MCF 10A (cell line): Measurements from ENCODE around the gene ALAS2. TPM values are rescaled to one million over a fixed set of nuclear protein-coding genes. Genes with fewer than 3 reads are reported as not detected.

Experiments used
- BruUV-seq: library from RNA; stranded (reverse); fragments of 400-500 nt; replicated peaks from 2 replicates; lab custom pipeline; 2021; lab: Mats Ljungman, UMichigan
- CTCF ChIA-PET: fragments of 300-600 bp; sonication (Branson Sonifier 250); formaldehyde crosslinking; extraction: SDS; loops from one replicate; lab custom pipeline; 2021; ENCODE audit warnings: antibody characterized with exemption, inconsistent platforms; lab: Yijun Ruan, JAX
- POLR2A ChIA-PET: fragments of 300-600, 350-650 bp; sonication (Branson Sonifier 250); formaldehyde crosslinking; extraction: SDS; loops from one replicate; lab custom pipeline; 2020; ENCODE audit warnings: antibody characterized with exemption, inconsistent platforms; lab: Yijun Ruan, JAX
- DNase-seq: peaks from one replicate; pipeline ENCODE4 v3.0.0-alpha.2; 2018; ENCODE audit not compliant: unreplicated experiment
- H3K27ac Mint-ChIP-seq: one replicate; pipeline ENCODE4 v1.8.0; 2022; ENCODE audit warnings: mild to moderate bottlenecking, low read depth, mixed read lengths; ENCODE audit not compliant: unreplicated experiment
- H3K27me3 Mint-ChIP-seq: one replicate; pipeline ENCODE4 v1.8.0; 2022; ENCODE audit warnings: mixed read lengths; ENCODE audit not compliant: insufficient read depth, unreplicated experiment
- H3K36me3 Mint-ChIP-seq: one replicate; pipeline ENCODE4 v1.8.0; 2022; ENCODE audit warnings: mild to moderate bottlenecking, moderate library complexity, mixed read lengths; ENCODE audit not compliant: insufficient read depth, unreplicated experiment
- H3K4me1 Mint-ChIP-seq: one replicate; pipeline ENCODE4 v1.8.0; 2022; ENCODE audit warnings: mixed read lengths; ENCODE audit not compliant: insufficient read depth, unreplicated experiment
- H3K4me3 Mint-ChIP-seq: one replicate; pipeline ENCODE4 v1.8.0; 2022; ENCODE audit warnings: mild to moderate bottlenecking, moderate library complexity, mixed read lengths; ENCODE audit not compliant: unreplicated experiment
- H3K9me3 Mint-ChIP-seq: one replicate; pipeline ENCODE4 v1.8.0; 2022; ENCODE audit warnings: mixed read lengths; ENCODE audit not compliant: unreplicated experiment
- CTCF ChIP-seq: fragments of 200-600 bp; IDR thresholded peaks from one replicate; pipeline ENCODE4 v1.8.0; 2022; ENCODE audit warnings: antibody characterized with exemption, mild to moderate bottlenecking; ENCODE audit not compliant: unreplicated experiment
- intact Hi-C: fragments of 100-400 bp; cut with micrococcal nuclease; formaldehyde crosslinking; loops from 2 replicates; pipeline ENCODE4 v1.14.1; 2022
- total RNA-seq: library from RNA; stranded (reverse); gene quantifications from 2 replicates; pipeline ENCODE4 v1.2.3, GENCODE V29; 2022

ALAS2 gene
- total RNA-seq, 1 experiment from 2014 or later = not detected

GRCh38 chrX:55006827-55007621 lies 23.8 kb downstream of the ALAS2 start:
- Mint-ChIP-seq H3K27me3 (peaks cover 17% of the 10 kb centered on the region), H3K36me3 (peaks cover 6% of the 10 kb centered on the region), H3K4me1 (peaks cover 6% of the 10 kb centered on the region), H3K27ac (no peak overlapping the region), H3K9me3 (no peaks in the 10 kb centered on the region), H3K4me3 (no peak overlapping the region)
- no peak for TF ChIP-seq CTCF
- CTCF ChIA-PET = interaction anchor here (0.6 to 1.6 kb wide), 4 partner anchors 136 to 1242 kb away, joined by 3 to 6 read pairs (median 4); no protein-coding TSS in a partner anchor
- POLR2A ChIA-PET = interaction anchor here (5.6 kb wide), 1 partner anchor 7 kb away, joined by 30 read pairs; the partner anchor contains the start of gene APEX2
- intact Hi-C loops = no loop called here
- BruUV-seq = no TSS peak
- DNase-seq = no peak

- intact Hi-C loops = no loop called here
- no TSS peak for BruUV-seq
- no peaks in the 10 kb centered on the region for H3K9me3 Mint-ChIP-seq
- ChIA-PET CTCF (no interaction called here), POLR2A (no interaction called here)
- H3K4me3 Mint-ChIP-seq = no peak overlapping the region
- no peak for DNase-seq
- peaks cover 8% of the 10 kb centered on the region for H3K36me3 Mint-ChIP-seq
- H3K27ac Mint-ChIP-seq = no peak overlapping the region
- H3K4me1 Mint-ChIP-seq = peaks cover 6% of the 10 kb centered on the region
- TF ChIP-seq CTCF = no peak
- H3K27me3 Mint-ChIP-seq = peaks cover 31% of the 10 kb centered on the region
Measured at GRCh38 chrX:55005256-55005655, 25.5 kb downstream of the ALAS2 start.

- Mint-ChIP-seq H3K4me3 (no peak overlapping the region), H3K4me1 (peaks cover 6% of the 10 kb centered on the region), H3K27ac (no peak overlapping the region), H3K27me3 (peaks cover 31% of the 10 kb centered on the region), H3K36me3 (peaks cover 11% of the 10 kb centered on the region), H3K9me3 (no peaks in the 10 kb centered on the region)
- ChIA-PET POLR2A (no interaction called here), CTCF (no interaction called here)
- TF ChIP-seq CTCF = no peak
- DNase-seq = no peak
- BruUV-seq = no TSS peak
- intact Hi-C loops = no loop called here
Measured at GRCh38 chrX:55004231-55004630, 26.5 kb downstream of the ALAS2 start.

GRCh38 chrX:54999717-55000598 lies 30.8 kb downstream of the ALAS2 start, which contains the start of gene APEX2:
Gene APEX2 (plus strand): TSS chrX:55000363. CDS start chrX:55000423, 60 bp downstream.
- TSS peak; percentile 82 for BruUV-seq
- peak; percentile 87 for DNase-seq
- Mint-ChIP-seq H3K4me1 (no peaks in the 10 kb centered on the region), H3K4me3 (peak within 1 kb of the TSS; percentile 77), H3K27ac (peak within 1 kb of the TSS; percentile 93), H3K36me3 (peaks cover 9% of the 10 kb centered on the region), H3K9me3 (no peaks in the 10 kb centered on the region), H3K27me3 (peaks cover 26% of the 10 kb centered on the region)
- intact Hi-C loops = no loop called here
- POLR2A ChIA-PET = interaction anchor here (0.8 to 2.8 kb wide), 13 partner anchors 10 to 957 kb away, joined by 3 to 30 read pairs (median 4); partner anchors contain the start of genes GNL3L and ITIH6
- CTCF ChIA-PET = interaction anchor here (0.6 to 2.8 kb wide), 4 partner anchors 11 to 741 kb away, joined by 4 to 14 read pairs (median 6); no protein-coding TSS in a partner anchor
- TF ChIP-seq CTCF = no peak
